Body of pancreas (tissue), 4 donors: Measurements from ENCODE around the gene TIMMDC1.

ENCODE experiments used
- POLR2A ChIP-seq, 3 donors: fragments of 450-650 bp; IDR thresholded peaks; one replicate each; pipeline ENCODE4 v1.6.1; 2016; ENCODE audit warnings: antibody characterized with exemption in 3 of 3, mild to moderate bottlenecking in 2 of 3
- TF ChIP-seq, protein P1 (sequence below), 7 experiments: fragments of 450-650 bp in 4 of 7; fragments of 200-600 bp in 3 of 7; sonication (generic) in 3 of 7; IDR thresholded peaks; one replicate each; pipeline ENCODE4 v1.5.1; 2016 to 2019; ENCODE audit warnings: antibody characterized with exemption in 7 of 7

- TF ChIP-seq, protein P1, sequence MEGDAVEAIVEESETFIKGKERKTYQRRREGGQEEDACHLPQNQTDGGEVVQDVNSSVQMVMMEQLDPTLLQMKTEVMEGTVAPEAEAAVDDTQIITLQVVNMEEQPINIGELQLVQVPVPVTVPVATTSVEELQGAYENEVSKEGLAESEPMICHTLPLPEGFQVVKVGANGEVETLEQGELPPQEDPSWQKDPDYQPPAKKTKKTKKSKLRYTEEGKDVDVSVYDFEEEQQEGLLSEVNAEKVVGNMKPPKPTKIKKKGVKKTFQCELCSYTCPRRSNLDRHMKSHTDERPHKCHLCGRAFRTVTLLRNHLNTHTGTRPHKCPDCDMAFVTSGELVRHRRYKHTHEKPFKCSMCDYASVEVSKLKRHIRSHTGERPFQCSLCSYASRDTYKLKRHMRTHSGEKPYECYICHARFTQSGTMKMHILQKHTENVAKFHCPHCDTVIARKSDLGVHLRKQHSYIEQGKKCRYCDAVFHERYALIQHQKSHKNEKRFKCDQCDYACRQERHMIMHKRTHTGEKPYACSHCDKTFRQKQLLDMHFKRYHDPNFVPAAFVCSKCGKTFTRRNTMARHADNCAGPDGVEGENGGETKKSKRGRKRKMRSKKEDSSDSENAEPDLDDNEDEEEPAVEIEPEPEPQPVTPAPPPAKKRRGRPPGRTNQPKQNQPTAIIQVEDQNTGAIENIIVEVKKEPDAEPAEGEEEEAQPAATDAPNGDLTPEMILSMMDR (IDR thresholded peaks at IDR 0.05), result no peak
- no peak for TF ChIP-seq POLR2A (IDR thresholded peaks at IDR 0.05)
Observed at GRCh38 chr3:119558626-119559317, 60.4 kb downstream of the TIMMDC1 start.
